ENCODE data around the gene PCGF5.

Gene PCGF5

DNA sequence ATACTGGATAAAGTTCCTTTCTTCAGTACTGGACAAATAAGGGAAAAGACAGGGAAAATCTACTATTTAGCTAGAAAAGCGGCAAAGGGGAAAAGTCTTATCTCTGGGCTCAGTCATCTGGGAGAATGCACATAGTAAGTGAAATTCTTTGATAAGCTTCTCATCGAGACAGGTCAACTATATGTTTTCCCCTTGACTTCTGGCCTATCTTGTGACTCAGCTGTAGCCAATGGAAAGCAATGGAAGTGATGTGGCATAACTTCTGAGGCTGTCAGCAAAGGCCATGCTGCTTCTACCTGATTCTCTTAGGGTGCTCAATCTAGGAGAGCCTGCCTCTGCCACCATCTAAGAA is 91.9 kb downstream of the PCGF5 start:
- Histone ChIP-seq H3K36me3 (ENCODE audit: control insufficient read depth, low read length) (no peaks in the 10 kb centered on the region), H3K4me1 (ENCODE audit: control insufficient read depth, low read length) (no peaks in the 10 kb centered on the region), H3K9me2 (replicated peaks; ENCODE audit: control insufficient read depth, low read length) (no peaks in the 10 kb centered on the region), H3K27me3 (ENCODE audit: control insufficient read depth, low read length) (peaks cover 24% of the 10 kb centered on the region), H4K20me1 (ENCODE audit: control insufficient read depth, insufficient read depth, low read depth, low read length) (no peaks in the 10 kb centered on the region), H3K27ac (ENCODE audit: low read depth, low read length) (no peak overlapping the region), H3K4me2 (ENCODE audit: low read length) (no peak overlapping the region), H3K79me2 (ENCODE audit: control insufficient read depth, low read length) (no peaks in the 10 kb centered on the region), H3K4me3 (ENCODE audit: low read length) (no peak overlapping the region), H3F3A (ENCODE audit: control insufficient read depth, insufficient read depth) (no peaks in the 10 kb centered on the region), H3K9me3 (ENCODE audit: control insufficient read depth, insufficient read depth, low read length) (no peaks in the 10 kb centered on the region; the same call in 1 of the 2 replicates)
- TF ChIP-seq EZH2phosphoT487 (IDR thresholded peaks at IDR 0.05; ENCODE audit: borderline replicate concordance, low read length): no peak
- TF ChIP-seq, protein P1, sequence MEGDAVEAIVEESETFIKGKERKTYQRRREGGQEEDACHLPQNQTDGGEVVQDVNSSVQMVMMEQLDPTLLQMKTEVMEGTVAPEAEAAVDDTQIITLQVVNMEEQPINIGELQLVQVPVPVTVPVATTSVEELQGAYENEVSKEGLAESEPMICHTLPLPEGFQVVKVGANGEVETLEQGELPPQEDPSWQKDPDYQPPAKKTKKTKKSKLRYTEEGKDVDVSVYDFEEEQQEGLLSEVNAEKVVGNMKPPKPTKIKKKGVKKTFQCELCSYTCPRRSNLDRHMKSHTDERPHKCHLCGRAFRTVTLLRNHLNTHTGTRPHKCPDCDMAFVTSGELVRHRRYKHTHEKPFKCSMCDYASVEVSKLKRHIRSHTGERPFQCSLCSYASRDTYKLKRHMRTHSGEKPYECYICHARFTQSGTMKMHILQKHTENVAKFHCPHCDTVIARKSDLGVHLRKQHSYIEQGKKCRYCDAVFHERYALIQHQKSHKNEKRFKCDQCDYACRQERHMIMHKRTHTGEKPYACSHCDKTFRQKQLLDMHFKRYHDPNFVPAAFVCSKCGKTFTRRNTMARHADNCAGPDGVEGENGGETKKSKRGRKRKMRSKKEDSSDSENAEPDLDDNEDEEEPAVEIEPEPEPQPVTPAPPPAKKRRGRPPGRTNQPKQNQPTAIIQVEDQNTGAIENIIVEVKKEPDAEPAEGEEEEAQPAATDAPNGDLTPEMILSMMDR (IDR thresholded peaks at IDR 0.05; ENCODE audit: low read depth, low read length, poor library complexity, severe bottlenecking): no peak

DNA sequence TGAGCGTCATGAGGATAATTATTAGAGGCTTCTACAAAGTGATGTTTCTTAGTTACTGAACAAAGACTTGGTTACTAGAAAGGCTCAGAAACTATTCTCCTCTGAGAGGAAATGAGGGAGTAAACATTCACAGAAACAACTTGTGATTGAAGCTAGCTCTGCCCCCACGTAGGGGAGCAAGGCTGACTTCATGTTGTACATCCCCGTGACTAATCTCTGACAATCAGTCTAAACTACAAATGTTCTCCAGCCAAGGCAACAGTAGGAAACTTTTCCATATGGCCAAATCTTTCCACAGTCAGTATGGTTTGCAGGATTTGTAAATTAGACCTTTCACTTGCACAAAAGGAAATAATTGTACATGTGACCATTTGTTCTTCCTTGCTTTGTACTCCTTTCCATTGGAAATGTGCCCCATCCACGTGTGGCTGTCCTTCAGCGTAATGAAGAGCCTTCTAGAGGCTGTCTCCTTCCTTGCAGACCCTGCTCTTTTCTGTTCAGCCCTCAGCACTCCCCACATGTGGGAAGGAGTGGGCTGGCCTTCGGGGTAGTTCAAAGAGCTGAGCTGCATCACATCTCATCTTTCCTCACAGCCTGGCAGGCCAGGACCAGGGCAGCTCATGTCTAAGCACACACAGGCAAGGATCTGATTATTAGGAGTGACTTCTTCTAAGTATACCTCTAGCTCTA is 93.5 kb downstream of the PCGF5 start:
- H3K4me1 ChIP-seq (ENCODE audit: control insufficient read depth, low read length): no peaks in the 10 kb centered on the region
- H3K4me3 ChIP-seq (ENCODE audit: low read length): no peak overlapping the region
- H3K27ac ChIP-seq (ENCODE audit: low read depth, low read length): no peak overlapping the region
- no peaks in the 10 kb centered on the region for H3K79me2 ChIP-seq (ENCODE audit: control insufficient read depth, low read length)
- no peaks in the 10 kb centered on the region for H3K36me3 ChIP-seq (ENCODE audit: control insufficient read depth, low read length)
- peaks cover 10% of the 10 kb centered on the region for H3K27me3 ChIP-seq (ENCODE audit: control insufficient read depth, low read length)
- H4K20me1 ChIP-seq (ENCODE audit: control insufficient read depth, insufficient read depth, low read depth, low read length): no peaks in the 10 kb centered on the region
- no peaks in the 10 kb centered on the region for H3K9me2 ChIP-seq (replicated peaks; ENCODE audit: control insufficient read depth, low read length)
- TF ChIP-seq, protein P1 (IDR thresholded peaks at IDR 0.05; ENCODE audit: low read depth, low read length, poor library complexity, severe bottlenecking): no peak
- no peak for TF ChIP-seq EZH2phosphoT487 (IDR thresholded peaks at IDR 0.05; ENCODE audit: borderline replicate concordance, low read length)
- H3K4me2 ChIP-seq (ENCODE audit: low read length): no peak overlapping the region
- H3F3A ChIP-seq (ENCODE audit: control insufficient read depth, insufficient read depth): no peaks in the 10 kb centered on the region
- no peaks in the 10 kb centered on the region; the same call in 1 of the 2 replicates for H3K9me3 ChIP-seq (ENCODE audit: control insufficient read depth, insufficient read depth, low read length)

DNA sequence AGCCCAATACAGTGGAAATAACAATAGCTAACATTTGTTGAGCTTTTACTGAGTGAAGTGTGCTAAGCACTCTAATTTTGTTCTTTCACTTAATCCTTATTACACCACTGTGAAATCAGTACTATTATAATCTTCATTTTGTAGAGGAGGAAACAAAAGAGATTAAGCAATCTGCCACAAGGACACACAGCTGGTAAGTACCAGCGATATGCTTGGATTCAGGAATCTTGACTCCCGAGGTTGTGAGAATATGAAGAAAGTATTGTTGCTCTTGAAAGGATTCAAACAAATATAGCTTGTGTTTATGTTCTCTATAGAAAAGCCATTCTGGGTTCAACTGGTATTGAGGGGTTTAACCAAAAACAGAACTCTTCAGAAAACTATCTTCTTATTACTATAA is 96.0 kb downstream of the PCGF5 start:
- H3K36me3 ChIP-seq (ENCODE audit: control insufficient read depth, low read length): no peaks in the 10 kb centered on the region
- H3K9me3 ChIP-seq (ENCODE audit: control insufficient read depth, insufficient read depth, low read length): no peaks in the 10 kb centered on the region
- no peaks in the 10 kb centered on the region for H3K4me1 ChIP-seq (ENCODE audit: control insufficient read depth, low read length)
- no peak overlapping the region for H3K4me2 ChIP-seq (ENCODE audit: low read length)
- peaks cover 6% of the 10 kb centered on the region; the same call in 1 of the 2 replicates for H3K27me3 ChIP-seq (ENCODE audit: control insufficient read depth, low read length)
- no peaks in the 10 kb centered on the region for H3K79me2 ChIP-seq (ENCODE audit: control insufficient read depth, low read length)
- no peaks in the 10 kb centered on the region for H3K9me2 ChIP-seq (replicated peaks; ENCODE audit: control insufficient read depth, low read length)
- no peak overlapping the region for H3K27ac ChIP-seq (ENCODE audit: low read depth, low read length)
- no peak for TF ChIP-seq EZH2phosphoT487 (IDR thresholded peaks at IDR 0.05; ENCODE audit: borderline replicate concordance, low read length)
- TF ChIP-seq, protein P1 (IDR thresholded peaks at IDR 0.05; ENCODE audit: low read depth, low read length, poor library complexity, severe bottlenecking): no peak
- no peak overlapping the region for H3K4me3 ChIP-seq (ENCODE audit: low read length)
- H3F3A ChIP-seq (ENCODE audit: control insufficient read depth, insufficient read depth): no peaks in the 10 kb centered on the region
- no peaks in the 10 kb centered on the region for H4K20me1 ChIP-seq (ENCODE audit: control insufficient read depth, insufficient read depth, low read depth, low read length)

Data from DOHH2 (cell line).